GM18511 (cell line): ENCODE results near the gene SLC30A5.
"Not testable (repeated sequence)": the region's sequence is repeated elsewhere in the genome, so short reads cannot be mapped to it uniquely, and the experiment has no call there.

Experiments used
- ATAC-seq: cut with Tn5 transposase; IDR thresholded peaks from one replicate; pipeline ENCODE4 v1.9.1; 2021; ENCODE audit warnings: mild to moderate bottlenecking, moderate library complexity; ENCODE audit not compliant: unreplicated experiment

SLC30A5 gene

DNA sequence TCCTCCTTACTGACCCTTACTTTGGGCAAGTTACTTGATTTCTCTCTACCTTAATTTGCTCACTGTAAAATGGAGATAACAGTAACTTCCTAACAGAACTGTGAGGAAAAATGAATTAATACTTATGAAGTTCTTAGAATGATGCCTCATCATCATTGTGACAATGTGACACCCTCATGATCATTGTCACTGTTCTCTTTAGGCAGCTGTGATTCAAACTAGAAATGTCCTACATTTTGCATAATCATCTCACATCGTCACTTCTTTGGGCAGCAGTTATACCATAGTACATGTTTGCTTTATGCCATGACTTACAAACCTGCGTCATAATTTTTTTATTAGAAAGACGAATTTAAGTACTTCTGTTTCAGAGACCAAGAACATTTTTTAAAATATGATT, 9.7 kb downstream of the SLC30A5 start:
- no peak for ATAC-seq

GRCh38 chr5:69105996-69106906, 12.4 kb downstream of the SLC30A5 start:
- ATAC-seq, result peak; percentile 85

DNA sequence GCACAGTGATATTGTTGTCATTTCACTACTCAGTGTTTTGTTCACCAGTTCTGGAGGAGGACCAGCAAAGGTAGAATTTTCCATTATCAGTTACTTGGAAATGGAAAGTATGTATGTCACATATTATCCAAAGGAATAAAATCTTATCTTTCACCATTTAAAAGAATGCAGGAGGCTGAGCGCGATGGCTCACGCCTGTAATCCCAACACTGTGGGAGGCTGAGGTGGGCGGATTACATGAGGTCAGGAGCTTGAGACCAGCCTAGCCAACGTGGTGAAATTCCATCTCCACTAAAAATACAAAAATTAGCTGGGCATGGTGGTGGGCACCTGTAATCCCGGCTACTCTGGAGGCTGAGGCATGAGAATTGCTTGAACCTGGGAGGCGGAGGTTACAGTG, 14.6 kb downstream of the SLC30A5 start:
- not testable (repeated sequence) for ATAC-seq

DNA sequence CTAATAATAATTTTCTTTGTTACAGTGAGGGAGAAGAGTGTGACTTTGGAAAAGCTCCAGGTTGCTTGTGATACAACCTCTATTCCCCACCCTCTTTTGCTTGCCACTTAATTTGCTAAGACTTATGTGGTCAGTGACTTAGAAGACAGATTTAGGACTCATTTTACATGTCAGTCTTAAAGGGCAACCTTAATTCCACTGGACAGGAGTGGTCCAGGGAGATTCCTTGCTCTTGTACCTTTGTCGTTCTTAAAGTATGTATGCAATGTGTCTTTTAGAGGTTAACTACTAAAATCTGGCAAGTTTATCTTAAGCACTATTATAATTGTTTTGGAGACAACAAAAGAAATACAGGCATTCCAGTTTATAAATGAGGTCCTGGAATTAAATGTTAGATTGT, 20.0 kb downstream of the SLC30A5 start:
- ATAC-seq, result no peak

DNA sequence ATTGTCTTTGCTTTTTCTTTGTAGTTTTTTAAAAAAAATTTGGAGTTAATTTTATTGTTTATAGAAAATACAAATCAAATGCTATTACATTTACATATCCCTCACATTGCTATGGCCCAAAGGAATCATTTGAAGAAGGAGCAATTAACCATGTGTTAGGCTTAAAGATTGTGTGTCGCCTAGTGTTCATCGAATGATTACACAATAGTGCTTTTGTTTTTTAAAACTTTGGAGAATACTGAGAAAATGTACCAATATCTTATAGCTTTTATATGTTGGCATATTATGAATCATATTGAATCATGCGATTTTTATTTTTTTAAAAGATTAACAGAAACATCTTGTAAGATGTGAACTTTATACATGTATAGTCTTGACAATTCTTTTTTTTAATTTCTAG, 21.7 kb downstream of the SLC30A5 start:
- ATAC-seq, result no peak

DNA sequence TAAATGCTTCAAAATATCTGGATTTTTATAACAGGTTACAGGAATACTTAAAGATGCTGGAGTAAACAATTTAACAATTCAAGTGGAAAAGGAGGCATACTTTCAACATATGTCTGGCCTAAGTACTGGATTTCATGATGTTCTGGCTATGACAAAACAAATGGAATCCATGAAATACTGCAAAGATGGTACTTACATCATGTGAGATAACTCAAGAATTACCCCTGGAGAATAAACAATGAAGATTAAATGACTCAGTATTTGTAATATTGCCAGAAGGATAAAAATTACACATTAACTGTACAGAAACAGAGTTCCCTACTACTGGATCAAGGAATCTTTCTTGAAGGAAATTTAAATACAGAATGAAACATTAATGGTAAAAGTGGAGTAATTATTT, 35.6 kb downstream of the SLC30A5 start:
- no peak for ATAC-seq

- no peak for ATAC-seq
Observed at GRCh38 chr5:69130241-69130640, 36.4 kb downstream of the SLC30A5 start.

- ATAC-seq, result no peak
Observed at GRCh38 chr5:69131304-69131703, 37.5 kb downstream of the SLC30A5 start.

- no peak for ATAC-seq
Observed at GRCh38 chr5:69134126-69134525, 40.3 kb downstream of the SLC30A5 start.

GRCh38 chr5:69136293-69136692, 42.5 kb downstream of the SLC30A5 start:
- peak; percentile 95 for ATAC-seq

GRCh38 chr5:69137208-69137607, 43.4 kb downstream of the SLC30A5 start:
- not testable (repeated sequence) for ATAC-seq

DNA sequence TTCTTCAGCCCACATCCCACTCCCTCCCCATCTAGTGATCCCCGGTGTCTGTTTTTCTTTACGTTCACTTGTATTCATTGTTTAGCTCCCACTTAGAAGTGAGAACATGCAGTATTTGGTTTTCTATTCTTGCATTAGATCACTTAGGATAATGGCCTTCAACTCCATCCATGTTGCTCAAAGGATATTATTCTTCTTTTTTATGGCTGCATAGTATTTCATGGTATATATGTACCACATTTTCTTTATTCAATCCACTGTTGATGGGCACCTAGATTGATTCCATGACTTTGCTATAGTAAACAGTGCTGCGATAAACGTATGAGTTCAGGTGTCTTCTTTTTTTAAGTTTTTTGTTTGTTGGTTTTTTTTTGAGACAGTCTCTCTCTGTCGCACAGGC, 44.0 kb downstream of the SLC30A5 start:
- ATAC-seq, result no peak

DNA sequence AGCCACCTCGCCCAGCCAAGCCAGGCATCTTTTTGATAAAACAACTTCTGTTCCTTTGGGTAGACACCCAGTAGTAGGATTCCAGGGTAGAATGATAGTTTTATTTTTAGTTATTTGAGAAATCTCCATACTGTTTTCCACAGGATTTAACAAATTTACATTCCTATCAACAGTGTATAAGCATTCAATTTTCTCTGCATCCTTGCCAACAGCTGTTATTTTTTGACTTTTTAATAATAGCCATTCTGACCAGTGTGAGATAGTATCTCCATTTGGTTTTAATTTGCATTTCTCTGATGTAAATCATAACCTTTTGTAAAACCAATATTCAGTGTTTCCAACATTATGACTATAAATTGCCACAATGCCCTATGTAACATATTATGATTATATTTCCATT, 45.0 kb downstream of the SLC30A5 start:
- no peak for ATAC-seq

- not testable (repeated sequence) for ATAC-seq
Observed at GRCh38 chr5:69140239-69140638, 46.4 kb downstream of the SLC30A5 start.

DNA sequence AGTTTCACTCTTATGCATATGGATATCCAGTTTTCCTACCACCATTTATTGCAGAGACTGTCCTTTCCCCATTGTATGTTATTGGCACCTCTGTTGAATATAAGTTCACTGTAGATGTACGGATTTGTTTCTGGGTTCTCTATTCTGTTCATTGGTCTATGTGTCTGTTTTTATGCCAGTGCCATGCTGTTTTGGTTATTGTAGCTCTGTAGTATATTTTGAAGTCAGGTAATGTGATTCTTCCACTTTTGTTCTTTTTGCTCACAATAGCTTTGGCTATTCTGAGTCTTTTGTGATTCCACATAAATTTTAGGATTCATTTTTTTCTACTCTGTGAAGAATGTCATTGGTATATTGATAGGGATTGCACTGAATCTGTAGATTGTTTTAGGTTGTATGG, 47.0 kb downstream of the SLC30A5 start:
- ATAC-seq, result no peak

DNA sequence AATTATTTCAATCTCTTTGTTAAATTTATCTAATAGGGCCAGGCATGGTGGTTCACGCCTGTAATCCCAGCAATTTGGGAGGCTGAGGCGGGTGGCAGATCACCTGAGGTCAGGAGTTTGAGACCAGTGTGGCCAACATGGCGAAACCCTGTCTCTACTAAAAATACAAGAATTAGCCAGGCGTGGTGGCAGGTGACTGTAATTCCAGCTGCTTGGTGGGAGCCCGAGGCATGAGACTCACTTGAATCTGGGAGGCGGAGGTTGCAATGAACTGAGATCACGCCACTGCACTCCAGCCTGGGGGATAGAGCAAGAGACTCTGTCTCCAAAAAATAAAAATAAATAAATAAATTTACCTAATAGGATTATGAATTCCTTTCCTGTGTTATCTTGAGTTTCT, 54.8 kb downstream of the SLC30A5 start:
- not testable (repeated sequence) for ATAC-seq

GRCh38 chr5:69148981-69149675, 55.3 kb downstream of the SLC30A5 start:
- ATAC-seq, result no peak

DNA sequence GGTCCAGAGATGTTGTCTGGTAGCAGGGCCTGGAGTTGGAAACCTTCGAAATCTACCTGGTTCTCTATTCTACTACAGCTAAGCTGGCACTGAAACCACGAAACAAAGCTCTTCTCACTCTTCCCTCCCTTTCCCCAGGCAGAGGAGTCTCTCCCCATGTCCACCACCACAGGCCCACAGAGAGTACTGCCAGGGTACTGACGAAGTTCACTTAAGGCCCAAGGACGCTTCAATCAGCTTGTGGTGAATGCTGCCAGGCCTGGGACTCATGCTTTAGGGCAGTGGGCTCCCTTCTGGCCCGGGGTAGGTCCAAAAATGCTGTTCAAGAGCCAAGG, 55.8 kb downstream of the SLC30A5 start:
- ATAC-seq, result no peak

DNA sequence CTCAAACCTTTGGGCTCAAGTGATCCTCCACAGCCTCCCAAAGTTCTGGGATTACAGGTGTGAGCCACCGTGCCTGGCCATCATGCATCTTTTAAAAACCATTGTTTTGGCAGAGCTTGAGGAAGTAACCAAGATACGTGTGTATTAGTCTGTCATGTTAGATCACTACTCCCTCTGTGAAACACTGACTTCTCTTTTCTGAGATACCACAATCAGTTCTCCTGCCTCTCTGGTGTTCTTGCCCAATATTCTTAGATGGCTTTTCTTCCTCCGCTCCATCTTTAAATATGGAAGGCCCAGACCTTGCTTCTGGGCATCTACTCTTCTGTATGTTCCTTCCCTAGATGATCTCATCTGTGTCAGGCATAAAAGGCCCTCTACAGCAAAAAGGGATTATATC, 58.9 kb downstream of the SLC30A5 start:
- no peak for ATAC-seq

DNA sequence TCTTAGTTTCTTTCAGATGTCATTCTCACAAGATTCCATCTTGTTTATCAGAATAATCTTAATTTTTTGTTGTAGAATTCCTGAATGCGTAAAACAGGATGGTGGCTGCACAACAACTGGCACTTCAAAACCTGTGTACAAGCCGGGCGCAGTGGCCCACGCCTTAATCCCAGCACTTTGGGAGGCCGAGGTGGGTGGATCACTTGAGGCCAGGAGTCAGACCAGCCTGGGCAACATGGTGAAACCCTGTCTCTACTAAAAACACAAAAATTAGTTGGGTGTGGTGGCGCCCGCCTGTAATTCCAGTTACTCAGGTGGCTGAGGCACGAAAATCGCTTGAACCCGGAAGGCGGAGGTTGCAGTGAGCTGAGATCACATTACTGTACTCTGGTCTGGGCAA, 62.6 kb downstream of the SLC30A5 start:
- ATAC-seq, result no peak

DNA sequence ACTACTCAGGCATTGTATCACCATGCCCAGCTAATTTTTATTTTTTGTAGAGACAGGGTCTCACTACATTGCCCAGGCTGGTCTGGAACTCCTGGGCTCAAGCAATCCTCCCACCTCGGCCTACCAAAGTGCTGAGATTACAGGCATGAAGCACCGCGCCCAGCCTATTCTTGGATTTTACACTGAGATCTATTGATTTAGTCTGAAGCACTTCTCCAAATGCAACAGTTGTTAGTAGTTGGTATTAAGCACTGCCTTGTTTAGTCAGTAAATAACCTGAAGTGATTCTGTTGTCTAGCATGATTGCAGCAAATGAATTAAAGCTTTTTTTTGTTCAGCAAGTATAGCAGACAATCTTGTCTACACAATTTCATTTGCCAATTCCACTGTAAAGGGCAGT, 64.2 kb downstream of the SLC30A5 start:
- no peak for ATAC-seq

DNA sequence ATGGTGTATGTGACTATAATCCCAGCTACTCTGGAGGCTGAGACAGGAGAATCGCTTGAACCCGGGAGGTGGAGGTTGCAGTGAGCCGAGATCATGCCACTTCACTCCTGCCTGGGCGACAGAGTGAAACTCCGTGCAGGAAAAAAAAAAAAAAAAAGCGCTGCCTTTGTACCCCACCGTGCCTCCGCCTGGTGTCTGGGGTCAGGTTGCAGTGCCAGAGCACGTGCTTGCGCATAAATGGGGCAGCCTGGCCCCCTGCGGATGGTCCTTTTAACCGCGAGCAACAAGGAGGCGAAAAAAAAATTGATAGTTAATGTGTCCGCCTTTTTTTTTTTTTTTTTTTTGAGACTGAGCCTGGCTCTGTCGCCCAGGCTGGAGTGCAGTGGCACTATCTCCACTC, 66.8 kb downstream of the SLC30A5 start:
- no peak for ATAC-seq
